IMR-90 (cell line): ENCODE results near the gene PPP1R1A. TPM values are rescaled to one million over a fixed set of nuclear protein-coding genes. Genes with fewer than 3 reads are reported as not detected.

Experiments
- ATAC-seq: fragments of 200-7000 bp; cut with Tn5 transposase; 2 replicates; pipeline ENCODE4 v1.9.1; 2020; ENCODE audit warnings: low read depth, mild to moderate bottlenecking, moderate library complexity
- BruUV-seq: library from RNA; stranded (reverse); fragments of 400-500 nt; replicated peaks from 2 replicates; lab custom pipeline; 2021; lab: Mats Ljungman, UMichigan
- CTCF ChIA-PET: fragments of 300-600 bp; formaldehyde crosslinking; extraction: SDS; loops from one replicate; lab custom pipeline; 2021; ENCODE audit warnings: antibody characterized with exemption; lab: Yijun Ruan, JAX
- POLR2A ChIA-PET: fragments of 300-600 bp; sonication (Branson Sonifier 250); formaldehyde crosslinking; loops from one replicate; lab custom pipeline; 2022; ENCODE audit warnings: antibody characterized with exemption; ENCODE audit not compliant: unreplicated experiment; lab: Charles Lee
- DNase-seq: peaks from one replicate; pipeline ENCODE4 v3.0.0; 2013
- H2AFZ ChIP-seq: replicated peaks from 2 replicates; pipeline ENCODE3; 2013; ENCODE audit warnings: low read length, mild to moderate bottlenecking; ENCODE audit not compliant: poor library complexity
- H2AK5ac ChIP-seq: 2 replicates; pipeline ENCODE4 v1.6.1; 2013; ENCODE audit warnings: low read depth, low read length, inconsistent platforms
- H2AK9ac ChIP-seq: replicated peaks from 2 replicates; pipeline ENCODE3; 2013; ENCODE audit warnings: mild to moderate bottlenecking, low read depth, low read length, moderate library complexity; ENCODE audit not compliant: poor library complexity
- H2BK120ac ChIP-seq: 2 replicates; pipeline ENCODE4 v1.6.1; 2013; ENCODE audit warnings: low read depth, low read length, inconsistent platforms
- H2BK15ac ChIP-seq: 3 replicates; pipeline ENCODE4 v1.6.1; 2013; ENCODE audit warnings: low read depth, low read length, inconsistent platforms
- H2BK20ac ChIP-seq: 2 replicates; pipeline ENCODE4 v1.6.1; 2013; ENCODE audit warnings: low read depth, mild to moderate bottlenecking, inconsistent platforms, low read length, moderate library complexity
- H2BK5ac ChIP-seq: 2 replicates; pipeline ENCODE4 v1.6.1; 2013; ENCODE audit warnings: mild to moderate bottlenecking, low read depth, low read length, inconsistent platforms; ENCODE audit not compliant: poor library complexity, severe bottlenecking
- H3K14ac ChIP-seq: replicated peaks from 2 replicates; pipeline ENCODE4 v1.6.1; 2013; ENCODE audit warnings: low read depth, low read length, inconsistent platforms
- H3K18ac ChIP-seq: 2 replicates; pipeline ENCODE4 v1.6.1; 2013; ENCODE audit warnings: low read depth, low read length, control low read depth
- H3K23ac ChIP-seq: 2 replicates; pipeline ENCODE4 v1.6.1; 2013; ENCODE audit warnings: low read depth, low read length, inconsistent platforms
- H3K27ac ChIP-seq: 2 replicates; pipeline ENCODE4 v1.5.1; 2013; ENCODE audit warnings: mild to moderate bottlenecking, control low read depth, low read length; ENCODE audit not compliant: insufficient read depth
- H3K27me3 ChIP-seq: 2 replicates; pipeline ENCODE4 v1.6.1; 2013; ENCODE audit warnings: low read length; ENCODE audit not compliant: control insufficient read depth, insufficient read depth
- H3K36me3 ChIP-seq: 2 replicates; pipeline ENCODE4 v1.6.1; 2013; ENCODE audit warnings: low read length, mixed read lengths; ENCODE audit not compliant: control insufficient read depth, insufficient read depth
- H3K4ac ChIP-seq: 2 replicates; pipeline ENCODE4 v1.6.1; 2013; ENCODE audit warnings: low read depth, low read length, inconsistent platforms
- H3K4me1 ChIP-seq: 2 replicates; pipeline ENCODE4 v1.6.1; 2013; ENCODE audit warnings: low read length, mixed read lengths; ENCODE audit not compliant: control insufficient read depth, insufficient read depth
- H3K4me2 ChIP-seq: 2 replicates; pipeline ENCODE4 v1.6.1; 2013; ENCODE audit warnings: low read depth, mild to moderate bottlenecking, control low read depth, low read length, moderate library complexity
- H3K4me3 ChIP-seq: 2 replicates; pipeline ENCODE4 v1.5.1; 2013; ENCODE audit warnings: low read depth, mild to moderate bottlenecking, control low read depth, low read length, moderate library complexity; ENCODE audit not compliant: insufficient read depth
- H3K56ac ChIP-seq: 2 replicates; pipeline ENCODE4 v1.6.1; 2013; ENCODE audit warnings: low read length, inconsistent platforms; ENCODE audit not compliant: insufficient read depth; ENCODE audit errors: extremely low read depth
- H3K79me1 ChIP-seq, 2 experiments: 2 replicates each; pipeline ENCODE4 v1.6.1; 2013; ENCODE audit warnings: low read length in 2 of 2, inconsistent platforms in 1 of 2, low read depth in 1 of 2
- H3K9ac ChIP-seq: 2 replicates; pipeline ENCODE4 v1.6.1; 2013; ENCODE audit warnings: low read depth, low read length, control low read depth
- H3K9me1 ChIP-seq: 2 replicates; pipeline ENCODE4 v1.6.1; 2013; ENCODE audit warnings: low read length, inconsistent platforms; ENCODE audit not compliant: insufficient read depth
- H3K9me3 ChIP-seq: 2 replicates; pipeline ENCODE4 v1.6.1; 2013; ENCODE audit warnings: low read length; ENCODE audit not compliant: control insufficient read depth, insufficient read depth
- H4K20me1 ChIP-seq: 2 replicates; pipeline ENCODE4 v1.6.1; 2013; ENCODE audit warnings: low read length, inconsistent platforms; ENCODE audit not compliant: insufficient read depth
- H4K5ac ChIP-seq: 2 replicates; pipeline ENCODE4 v1.6.1; 2013; ENCODE audit warnings: mild to moderate bottlenecking, low read depth, low read length, control low read depth
- H4K8ac ChIP-seq, 2 experiments: 2 replicates each; pipeline ENCODE4 v1.6.1; 2013; ENCODE audit warnings: low read depth in 2 of 2, low read length in 2 of 2, control low read depth in 1 of 2, inconsistent platforms in 1 of 2
- H4K91ac ChIP-seq: 2 replicates; pipeline ENCODE4 v1.6.1; 2013; ENCODE audit warnings: low read depth, low read length, inconsistent platforms; ENCODE audit not compliant: insufficient read depth
- BHLHE40 ChIP-seq: fragments of 150-350 bp; IDR thresholded peaks from 2 replicates; pipeline ENCODE4 v1.6.1; 2016; ENCODE audit warnings: mild to moderate bottlenecking, low read depth, low read length
- MAFK ChIP-seq: IDR thresholded peaks from 2 replicates; pipeline ENCODE4 v1.6.1; 2012; ENCODE audit warnings: low read depth, low read length, improper control_type of control experiment
- MAZ ChIP-seq: IDR thresholded peaks from 2 replicates; pipeline ENCODE4 v1.6.1; 2012; ENCODE audit warnings: low read depth, mild to moderate bottlenecking, low read length, improper control_type of control experiment, moderate library complexity, borderline replicate concordance
- MXI1 ChIP-seq: IDR thresholded peaks from 2 replicates; pipeline ENCODE4 v1.6.1; 2012; ENCODE audit warnings: low read depth, mild to moderate bottlenecking, low read length, moderate library complexity, borderline replicate concordance
- NFE2L2 ChIP-seq: fragments of 150-350 bp; IDR thresholded peaks from 2 replicates; pipeline ENCODE4 v1.6.1; 2016; ENCODE audit warnings: low read depth, mild to moderate bottlenecking, low read length
- POLR2A ChIP-seq: IDR thresholded peaks from 2 replicates; pipeline ENCODE4 v1.6.1; 2012; ENCODE audit warnings: mild to moderate bottlenecking, low read depth, low read length
- RAD21 ChIP-seq: IDR thresholded peaks from 2 replicates; pipeline ENCODE4 v1.6.1; 2012; ENCODE audit warnings: low read length, improper control_type of control experiment
- RCOR1 ChIP-seq: IDR thresholded peaks from 2 replicates; pipeline ENCODE4 v1.6.1; 2012; ENCODE audit warnings: mild to moderate bottlenecking, low read length, improper control_type of control experiment; ENCODE audit not compliant: insufficient replicate concordance
- SMC3 ChIP-seq: fragments of 150-350 bp; IDR thresholded peaks from 2 replicates; pipeline ENCODE4 v1.6.1; 2016; ENCODE audit warnings: low read depth, mild to moderate bottlenecking, antibody characterized with exemption, low read length, moderate library complexity
- WGBS, 2 experiments: methylation state at CpG; one replicate each; pipeline versions ENCODE4 v1.1.5 to v1.1.7; 2013; ENCODE audit warnings: missing lambda C conversion rate in 2 of 2; ENCODE audit not compliant: insufficient read length in 1 of 2; ENCODE audit errors: extremely low coverage in 2 of 2; 5-methylcytosine and 5-hydroxymethylcytosine counted together
- dilution Hi-C: fragments of 300-500 bp; cut with HindIII; formaldehyde crosslinking; loops from one replicate; pipeline ENCODE4 v1.14.3; 2018; ENCODE audit warnings: low sequenced_read_pairs; ENCODE audit not compliant: unreplicated experiment
- in situ Hi-C: fragments of 300-500 bp; cut with MboI; formaldehyde crosslinking; loops from 3 replicates; pipeline ENCODE4 v1.14.3; 2019; ENCODE audit warnings: low sequenced_read_pairs, inconsistent platforms, mixed read lengths
- intact Hi-C: fragments of 100-400 bp; cut with micrococcal nuclease; formaldehyde crosslinking; loops from 2 replicates; pipeline ENCODE4 v1.10.0; 2022
- polyA plus RNA-seq, 3 experiments: library from polyadenylated mRNA; depleted of rRNA; stranded (reverse); fragments of >200 nt; gene quantifications; 2 replicates each; pipeline ENCODE4 v1.2.3, GENCODE V29; 2012; ENCODE audit warnings: low replicate concordance in 1 of 3
- total RNA-seq: library from RNA; depleted of rRNA; stranded (reverse); fragments of >200 nt; gene quantifications from 2 replicates; pipeline ENCODE4 v1.2.3, GENCODE V29; 2012
- TF ChIP-seq, protein P1 (sequence below): fragments of 150-350 bp; IDR thresholded peaks from 2 replicates; pipeline ENCODE4 v1.6.1; 2017; ENCODE audit warnings: mild to moderate bottlenecking, antibody characterized with exemption, low read length, low read depth

PPP1R1A gene
- total and polyA plus RNA-seq, 2 of the 4 experiments (the other 2 are of a cell fraction) = not detected

- H2BK5ac ChIP-seq = no peak overlapping the region
- H3K36me3 ChIP-seq = no peaks in the 10 kb centered on the region
- CTCF ChIA-PET = interaction anchor here (0.7 to 1.0 kb wide), 2 partner anchors 19 to 428 kb away, joined by 3 read pairs; no protein-coding TSS in a partner anchor
- H3K56ac ChIP-seq = no peak overlapping the region
- no peak overlapping the region for H2BK15ac ChIP-seq
- H2BK120ac ChIP-seq = no peak overlapping the region
- H3K4me2 ChIP-seq = no peak overlapping the region
- no peak overlapping the region for H3K14ac ChIP-seq
- H2AK5ac ChIP-seq = no peak overlapping the region
- no peaks in the 10 kb centered on the region for H4K20me1 ChIP-seq
- no peak overlapping the region for H2AK9ac ChIP-seq
- H4K91ac ChIP-seq = no peak overlapping the region
- DNase-seq = no peak
- 59% methylated on average over 4 of the region's 5 CpGs; no CpG with 5 or more reads in 1 of the 2 experiments for WGBS, 2 experiments
- H4K5ac ChIP-seq = no peak overlapping the region
- no peaks in the 10 kb centered on the region for H3K9me1 ChIP-seq
- in situ Hi-C loops (no loop called here), dilution Hi-C loops (no loop called here), intact Hi-C loops (no loop called here)
- H2AFZ ChIP-seq = no peak overlapping the region
- peaks cover 3% of the 10 kb centered on the region; the same call in 1 of the 2 replicates for H3K27me3 ChIP-seq
- H3K9me3 ChIP-seq = no peaks in the 10 kb centered on the region
- H3K27ac ChIP-seq = no peak overlapping the region
- H3K18ac ChIP-seq = no peak overlapping the region
- no peak for TF ChIP-seq MAZ
- TF ChIP-seq RAD21 = no peak
- no peak for TF ChIP-seq POLR2A
- TF ChIP-seq, protein P1, sequence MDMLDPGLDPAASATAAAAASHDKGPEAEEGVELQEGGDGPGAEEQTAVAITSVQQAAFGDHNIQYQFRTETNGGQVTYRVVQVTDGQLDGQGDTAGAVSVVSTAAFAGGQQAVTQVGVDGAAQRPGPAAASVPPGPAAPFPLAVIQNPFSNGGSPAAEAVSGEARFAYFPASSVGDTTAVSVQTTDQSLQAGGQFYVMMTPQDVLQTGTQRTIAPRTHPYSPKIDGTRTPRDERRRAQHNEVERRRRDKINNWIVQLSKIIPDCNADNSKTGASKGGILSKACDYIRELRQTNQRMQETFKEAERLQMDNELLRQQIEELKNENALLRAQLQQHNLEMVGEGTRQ = no peak
- no peak for TF ChIP-seq RCOR1
- no peak for TF ChIP-seq NFE2L2
- no peak for TF ChIP-seq BHLHE40
- TF ChIP-seq MXI1 = no peak
- no peak for TF ChIP-seq MAFK
- no peak for TF ChIP-seq SMC3
- POLR2A ChIA-PET = no interaction called here
- no TSS peak for BruUV-seq
- no peak overlapping the region for H3K9ac ChIP-seq
- H3K4me3 ChIP-seq = no peak overlapping the region
- H3K4me1 ChIP-seq = no peaks in the 10 kb centered on the region
- H3K23ac ChIP-seq = no peak overlapping the region
- H3K79me1 ChIP-seq = no peaks in the 10 kb centered on the region
- no peak overlapping the region for H2BK20ac ChIP-seq
- no peak for ATAC-seq
- H4K8ac ChIP-seq = no peak overlapping the region
- no peak overlapping the region for H3K4ac ChIP-seq
These were observed 10.5 kb upstream of the PPP1R1A start for GRCh38 chr12:54598970-54599369.
